Glutamatergic neuron (in vitro differentiated cells): ENCODE results near the gene DIAPH1. TPM values are rescaled to one million over a fixed set of nuclear protein-coding genes. Genes with fewer than 3 reads are reported as not detected.

Experiments
- DNase-seq: peaks from one replicate; pipeline ENCODE4 v3.0.0; 2022
- H3K27ac Mint-ChIP-seq: one replicate; pipeline ENCODE4 v1.8.0; 2020; ENCODE audit warnings: mild to moderate bottlenecking, mixed read lengths, inconsistent platforms; ENCODE audit not compliant: unreplicated experiment
- H3K27me3 Mint-ChIP-seq: one replicate; pipeline ENCODE4 v1.8.0; 2020; ENCODE audit warnings: mild to moderate bottlenecking, moderate library complexity, mixed read lengths, inconsistent platforms; ENCODE audit not compliant: unreplicated experiment
- H3K36me3 Mint-ChIP-seq: one replicate; pipeline ENCODE4 v1.8.0; 2020; ENCODE audit warnings: mild to moderate bottlenecking, mixed read lengths, inconsistent platforms; ENCODE audit not compliant: unreplicated experiment
- H3K4me1 Mint-ChIP-seq: one replicate; pipeline ENCODE4 v1.8.0; 2020; ENCODE audit warnings: mild to moderate bottlenecking, low read depth, mixed read lengths, inconsistent platforms; ENCODE audit not compliant: unreplicated experiment
- H3K4me3 Mint-ChIP-seq: one replicate; pipeline ENCODE4 v1.8.0; 2020; ENCODE audit warnings: mild to moderate bottlenecking, mixed read lengths, inconsistent platforms; ENCODE audit not compliant: unreplicated experiment
- H3K9me3 Mint-ChIP-seq: one replicate; pipeline ENCODE4 v1.8.0; 2020; ENCODE audit warnings: mild to moderate bottlenecking, moderate library complexity, mixed read lengths, inconsistent platforms; ENCODE audit not compliant: unreplicated experiment
- CTCF ChIP-seq: fragments of 200-600 bp; sonication (generic); IDR thresholded peaks from one replicate; pipeline ENCODE4 v1.5.0; 2021; ENCODE audit not compliant: partially characterized antibody, unreplicated experiment
- total RNA-seq: library from RNA; stranded (reverse); fragmentation: NEBNext Ultra II Directional; extraction: Animal tissue kit (Norgen Biotek cat#: 25700); gene quantifications from one replicate; pipeline ENCODE4 v1.2.1, GENCODE V29; 2021; ENCODE audit not compliant: unreplicated experiment

Gene DIAPH1
- total RNA-seq, 1 donor from 2014 or later: 51.6 TPM

- H3K9me3 Mint-ChIP-seq: no peaks in the 10 kb centered on the region
- peak overlapping the region; percentile 84 for H3K27ac Mint-ChIP-seq
- peaks cover 5% of the 10 kb centered on the region for H3K4me1 Mint-ChIP-seq
- no peak overlapping the region for H3K4me3 Mint-ChIP-seq
- no peaks in the 10 kb centered on the region for H3K36me3 Mint-ChIP-seq
- no peak for TF ChIP-seq CTCF
- peaks cover 2% of the 10 kb centered on the region for H3K27me3 Mint-ChIP-seq
- no peak for DNase-seq
These were observed 21.0 kb downstream of the DIAPH1 start for GRCh38 chr5:141597814-141598213.

DNA sequence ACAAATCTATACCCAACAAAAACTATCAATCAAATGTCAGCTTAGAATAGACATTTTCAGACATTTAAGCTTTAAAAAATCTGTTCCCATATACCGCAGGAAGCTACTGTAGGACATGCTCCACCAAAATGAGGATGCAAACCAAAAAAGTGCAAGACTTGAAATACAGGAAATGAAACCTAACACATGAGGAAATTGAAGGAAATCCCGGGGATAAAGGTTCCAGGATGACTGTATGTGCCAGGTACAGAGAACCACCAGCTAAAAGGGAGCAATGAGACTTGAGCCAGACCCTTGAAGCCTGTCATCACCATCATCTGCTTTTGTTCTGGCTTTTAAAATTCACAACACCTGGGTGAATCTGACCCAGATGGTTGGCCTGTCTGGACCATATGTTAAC, 21.4 kb downstream of the DIAPH1 start:
- Mint-ChIP-seq H3K4me3 (no peak overlapping the region), H3K36me3 (no peaks in the 10 kb centered on the region), H3K27ac (peak overlapping the region; percentile 84), H3K27me3 (peaks cover 2% of the 10 kb centered on the region), H3K9me3 (no peaks in the 10 kb centered on the region), H3K4me1 (peaks cover 5% of the 10 kb centered on the region)
- no peak for DNase-seq
- no peak for TF ChIP-seq CTCF

DNA sequence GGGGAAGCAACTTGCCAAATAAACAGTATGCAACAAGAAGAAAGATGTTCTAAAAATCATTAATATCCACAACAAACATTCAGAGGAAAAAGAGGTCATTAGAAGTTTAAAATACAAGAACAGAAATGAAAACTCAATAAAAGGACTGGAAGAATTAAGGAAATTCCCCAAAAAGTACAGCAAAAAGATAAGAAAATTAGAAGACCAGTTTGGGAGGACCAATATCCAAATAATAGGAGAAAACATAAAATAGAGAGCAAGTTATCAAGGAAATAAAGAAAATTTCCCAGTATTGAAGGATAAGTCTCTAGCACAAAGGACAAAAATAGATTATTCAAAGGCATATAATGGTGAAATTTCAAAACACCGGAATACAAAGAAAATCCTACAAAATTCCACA, 21.9 kb downstream of the DIAPH1 start:
- Mint-ChIP-seq H3K9me3 (no peaks in the 10 kb centered on the region), H3K27ac (peak overlapping the region; percentile 84), H3K4me1 (peaks cover 5% of the 10 kb centered on the region), H3K36me3 (no peaks in the 10 kb centered on the region), H3K27me3 (peaks cover 2% of the 10 kb centered on the region), H3K4me3 (no peak overlapping the region)
- no peak for DNase-seq
- no peak for TF ChIP-seq CTCF

DNA sequence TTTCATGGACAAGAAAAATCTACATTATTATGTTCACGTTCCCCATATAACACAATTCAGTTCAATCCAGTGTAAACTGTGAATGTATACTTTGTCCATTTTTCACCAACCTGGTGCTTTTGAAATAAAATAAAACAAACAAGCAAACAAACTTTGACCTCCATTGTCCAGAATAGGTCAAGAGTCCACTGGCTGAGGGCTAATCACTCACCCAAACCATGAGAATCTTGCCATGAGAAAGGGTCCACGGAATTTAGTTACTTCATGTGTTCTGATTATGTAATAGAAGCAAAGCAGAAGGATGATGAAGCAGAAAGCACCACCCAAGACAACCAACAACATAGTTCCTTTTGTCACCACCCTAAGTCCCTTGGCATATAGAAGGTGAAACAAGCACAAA, 28.7 kb downstream of the DIAPH1 start:
- Mint-ChIP-seq H3K4me3 (no peak overlapping the region), H3K9me3 (no peaks in the 10 kb centered on the region), H3K27me3 (no peaks in the 10 kb centered on the region), H3K4me1 (no peaks in the 10 kb centered on the region), H3K36me3 (no peaks in the 10 kb centered on the region), H3K27ac (no peak overlapping the region)
- TF ChIP-seq CTCF: no peak
- no peak for DNase-seq

GRCh38 chr5:141586246-141586645, 32.6 kb downstream of the DIAPH1 start:
- no peak overlapping the region for H3K4me3 Mint-ChIP-seq
- no peaks in the 10 kb centered on the region for H3K36me3 Mint-ChIP-seq
- H3K4me1 Mint-ChIP-seq: no peaks in the 10 kb centered on the region
- no peak overlapping the region for H3K27ac Mint-ChIP-seq
- H3K27me3 Mint-ChIP-seq: no peaks in the 10 kb centered on the region
- no peak for DNase-seq
- no peaks in the 10 kb centered on the region for H3K9me3 Mint-ChIP-seq
- no peak for TF ChIP-seq CTCF
